Pancreas (tissue), 10 donors: Measurements from ENCODE around the gene MYLK. TPM values are rescaled to one million over a fixed set of nuclear protein-coding genes. Genes with fewer than 3 reads are reported as not detected.

Experiments used
- ATAC-seq, 4 donors: fragments of 200-7000 bp; cut with Tn5 transposase; one replicate each; pipeline versions ENCODE4 v1.8.0 to v1.9.1; 2020; ENCODE audit warnings: mild to moderate bottlenecking in 4 of 4, moderate library complexity in 4 of 4
- DNase-seq, 6 donors: peaks; one replicate each; pipeline ENCODE4 v3.0.0-alpha.2; 2020
- FAIRE-seq: peaks from 2 replicates; lab custom pipeline; 2012; peaks lifted over from hg19 to GRCh38; lab: Jason Lieb, UNC
- H3K27ac ChIP-seq, 4 donors: fragments of 200-600 bp; sonication (generic); 1 replicate in 3 of 4; 2 replicates in 1 of 4; pipeline versions ENCODE4 v1.5.0 to v1.8.0; 2020
- H3K27me3 ChIP-seq, 4 donors: fragments of 200-600 bp; one replicate each; pipeline ENCODE4 v1.8.0; 2021
- H3K36me3 ChIP-seq, 3 donors: fragments of 200-600 bp; sonication (generic) in 1 of 3; one replicate each; pipeline versions ENCODE4 v1.5.0 to v1.8.0; 2020 to 2021
- H3K4me1 ChIP-seq, 3 donors: fragments of 200-600 bp; one replicate each; pipeline ENCODE4 v1.8.0; 2021
- H3K4me3 ChIP-seq, 4 donors: fragments of 200-600 bp; sonication (generic) in 2 of 4; one replicate each; pipeline versions ENCODE4 v1.5.0 to v1.8.0; 2020 to 2021
- H3K9me3 ChIP-seq, 4 donors: fragments of 200-600 bp; one replicate each; pipeline ENCODE4 v1.8.0; 2021
- CTCF ChIP-seq, 4 donors: fragments of 200-600 bp; sonication (generic) in 3 of 4; IDR thresholded peaks; one replicate each; pipeline versions ENCODE4 v1.5.0 to v1.8.0; 2021; ENCODE audit warnings: antibody characterized with exemption in 4 of 4
- WGBS, 2 donors: extraction: QIAGEN DNeasy Blood & Tissue Kit; methylation state at CpG; one replicate each; pipeline ENCODE4 v1.1.7; 2013; 5-methylcytosine and 5-hydroxymethylcytosine counted together
- intact Hi-C, 3 donors: fragments of 100-400 bp; cut with DNase I; formaldehyde crosslinking; loops; one replicate each; pipeline versions ENCODE4 v1.11.1 to v1.14.2; 2022
- polyA plus RNA-seq, 2 donors: library from polyadenylated mRNA; stranded (reverse); fragments of 200-250 nt; gene quantifications; one replicate each; pipeline ENCODE4 v1.2.3, GENCODE V29; 2013
- total RNA-seq, 6 donors: library from RNA; stranded (reverse); fragmentation: NEBNext Ultra II Directional in 4 of 6; extraction: Animal tissue kit (Norgen Biotek cat#: 25700) in 4 of 6; gene quantifications; one replicate each; pipeline versions ENCODE4 v1.2.1 to v1.2.4, GENCODE V29; 2021 to 2023
- donor health status: healthy with polysubstance abuse.
- donor health status: DM: no; HTN: no; CAD: no; lungs with moderate emphysema.
- donor health status: DM: no; HTN: no; CAD: no.
- donor health status: control.
- donor health status: control.
- donor health status: Bipolar disorder and iron deficiency.
- donor health status: DM: yes; HTN: yes; CAD: no.
- donor health status: DM: no; HTN: no; CAD: no.
- donor health status: DM: no; HTN: no; CAD: no.
- donor health status: DM: yes; HTN: yes; CAD: no.

MYLK gene
- total and polyA plus RNA-seq, 8 donors = 3.1 to 12.0 (median 6.7) TPM

GRCh38 chr3:123843668-123844067 is 40.5 kb downstream of the MYLK start:
- ATAC-seq = no peak
- Histone ChIP-seq H3K4me3 (no peak overlapping the region), H3K4me1 (no peaks in the 10 kb centered on the region), H3K27me3 (no peaks in the 10 kb centered on the region), H3K9me3 (no peaks in the 10 kb centered on the region), H3K27ac (no peak overlapping the region), H3K36me3 (no peaks in the 10 kb centered on the region)
- no peak for DNase-seq
- TF ChIP-seq CTCF (IDR thresholded peaks at IDR 0.05) = no peak
- intact Hi-C loops = no loop called here
- FAIRE-seq = no peak

GRCh38 chr3:123842711-123843110 is 41.4 kb downstream of the MYLK start:
- WGBS, 2 donors = 67 to 85% methylated on average over 4 of the region's 4 CpGs
- H3K27me3 ChIP-seq = no peaks in the 10 kb centered on the region
- no peak for DNase-seq
- FAIRE-seq = no peak
- H3K27ac ChIP-seq = no peak overlapping the region
- intact Hi-C loops = no loop called here
- ATAC-seq = no peak
- no peaks in the 10 kb centered on the region for H3K9me3 ChIP-seq
- TF ChIP-seq CTCF (IDR thresholded peaks at IDR 0.05) = no peak
- no peaks in the 10 kb centered on the region for H3K36me3 ChIP-seq
- no peaks in the 10 kb centered on the region for H3K4me1 ChIP-seq
- H3K4me3 ChIP-seq = no peak overlapping the region

DNA sequence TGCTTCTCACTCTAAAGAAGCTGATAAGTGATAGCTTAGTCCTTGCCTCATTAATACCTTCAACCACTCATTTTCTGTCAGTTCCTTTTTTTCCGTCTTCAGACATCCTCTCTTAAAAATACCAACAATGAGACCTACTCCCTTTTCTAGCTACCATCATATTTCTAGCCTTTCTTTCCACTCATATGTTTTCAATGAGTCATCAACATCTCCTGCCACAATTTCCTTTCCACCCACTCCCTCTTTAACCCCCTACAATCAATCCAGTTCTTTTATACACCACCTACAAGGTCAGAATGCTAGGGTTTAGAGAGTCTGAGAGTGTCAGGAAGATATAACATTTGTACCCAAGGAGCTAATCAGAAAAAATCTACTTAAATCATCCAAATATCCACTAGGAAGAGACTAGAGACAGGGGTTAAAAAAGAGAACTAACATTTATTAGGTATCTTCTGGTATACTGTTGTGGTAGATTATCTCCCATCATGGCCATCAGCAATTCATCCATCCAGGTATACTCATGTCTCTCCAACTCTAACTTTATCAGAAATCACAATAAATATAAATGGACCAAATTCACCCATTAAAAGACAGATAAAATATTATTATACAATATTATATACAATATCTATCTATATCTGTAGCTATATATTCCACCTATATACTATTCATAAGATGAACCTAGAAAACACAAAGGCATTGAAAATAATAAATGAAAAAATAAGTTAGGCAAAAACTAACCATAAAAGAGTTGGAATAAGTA is 42.5 kb downstream of the MYLK start:
- no peak for ATAC-seq
- Histone ChIP-seq H3K27ac (no peak overlapping the region), H3K4me1 (no peaks in the 10 kb centered on the region), H3K9me3 (no peaks in the 10 kb centered on the region), H3K4me3 (no peak overlapping the region), H3K36me3 (no peaks in the 10 kb centered on the region), H3K27me3 (no peaks in the 10 kb centered on the region)
- intact Hi-C loops = no loop called here
- FAIRE-seq = peak; percentile 70
- no peak for DNase-seq
- TF ChIP-seq CTCF (IDR thresholded peaks at IDR 0.05) = no peak
- 88 to 89% methylated on average over 1 of the region's 1 CpG for WGBS, 2 donors

DNA sequence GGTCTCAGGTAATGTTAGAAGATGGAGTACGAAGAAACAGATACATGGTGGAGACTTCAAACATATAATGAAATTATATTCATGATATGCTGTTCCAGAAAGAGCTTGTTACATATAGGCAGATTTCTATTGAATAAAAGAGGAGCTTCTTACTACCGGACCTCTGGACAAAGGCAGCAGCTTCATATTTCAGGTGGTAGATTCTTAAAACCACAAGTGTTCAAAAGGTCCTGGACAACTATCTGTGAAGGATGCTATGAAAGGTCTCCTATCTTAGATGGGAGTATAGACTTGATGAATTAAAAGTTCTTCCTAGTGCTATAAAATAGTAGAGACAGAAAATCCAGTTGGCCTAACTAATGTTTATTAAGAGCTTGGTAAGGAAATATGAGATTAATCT is 43.2 kb downstream of the MYLK start:
- no peak for TF ChIP-seq CTCF (IDR thresholded peaks at IDR 0.05)
- Histone ChIP-seq H3K4me1 (no peaks in the 10 kb centered on the region), H3K36me3 (no peaks in the 10 kb centered on the region), H3K9me3 (no peaks in the 10 kb centered on the region), H3K4me3 (no peak overlapping the region), H3K27ac (no peak overlapping the region), H3K27me3 (no peaks in the 10 kb centered on the region)
- no peak for DNase-seq
- FAIRE-seq = no peak
- no peak for ATAC-seq
- intact Hi-C loops = no loop called here
- WGBS, 2 donors = 82 to 88% methylated on average over 2 of the region's 2 CpGs

DNA sequence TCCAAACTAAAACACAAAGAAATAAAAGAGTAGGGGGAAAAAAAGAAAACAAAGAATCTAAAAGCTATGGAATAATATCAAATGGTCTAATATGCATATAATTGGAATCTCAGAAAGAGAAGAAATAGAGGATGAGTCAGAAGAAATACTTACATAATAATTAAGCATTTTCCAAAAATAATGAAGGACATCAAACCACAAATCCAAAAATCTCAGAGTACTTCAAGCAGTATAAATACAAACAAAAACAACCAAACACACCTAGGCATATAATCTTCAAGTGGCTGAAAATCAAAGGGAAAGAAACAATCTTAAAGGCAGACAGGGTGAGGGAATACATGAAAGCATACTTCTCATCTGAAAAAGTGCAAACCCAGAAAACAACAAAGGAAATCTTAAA is 46.3 kb downstream of the MYLK start:
- ATAC-seq (no peak), FAIRE-seq (no peak), DNase-seq (no peak)
- H3K4me1 ChIP-seq = no peaks in the 10 kb centered on the region
- TF ChIP-seq CTCF (IDR thresholded peaks at IDR 0.05) = no peak
- intact Hi-C loops = no loop called here
- no peak overlapping the region for H3K27ac ChIP-seq
- H3K9me3 ChIP-seq = no peaks in the 10 kb centered on the region
- H3K36me3 ChIP-seq = no peaks in the 10 kb centered on the region
- no peaks in the 10 kb centered on the region for H3K27me3 ChIP-seq
- H3K4me3 ChIP-seq = no peak overlapping the region
